Fibroblast of skin of right quadriceps (primary cell): Measurements from ENCODE around the gene SLC15A2.
"Not testable (repeated sequence)": the region's sequence is repeated elsewhere in the genome, so short reads cannot be mapped to it uniquely, and the experiment has no call there.

Experiments used
- DNase-seq: peaks from one replicate; pipeline ENCODE4 v3.0.0-alpha.2; 2013

Gene SLC15A2

GRCh38 chr3:121926380-121926779 lies 32.2 kb downstream of the SLC15A2 start:
- DNase-seq = no peak

GRCh38 chr3:121938141-121938855 lies 44.1 kb downstream of the SLC15A2 start:
- DNase-seq = not testable (repeated sequence)

- DNase-seq = no peak
Observed at GRCh38 chr3:121941592-121941991, 47.4 kb downstream of the SLC15A2 start.

GRCh38 chr3:121942116-121942786 lies 48.0 kb downstream of the SLC15A2 start:
- no peak for DNase-seq

- DNase-seq = no peak
Observed at GRCh38 chr3:121943431-121943830, 49.2 kb downstream of the SLC15A2 start.

GRCh38 chr3:121948641-121949040 lies 54.4 kb downstream of the SLC15A2 start:
- no peak for DNase-seq

GRCh38 chr3:121951291-121951919 lies 57.2 kb downstream of the SLC15A2 start:
- no peak for DNase-seq

- no peak for DNase-seq
Observed at GRCh38 chr3:121956363-121956762, 62.2 kb downstream of the SLC15A2 start.

- DNase-seq = no peak
Observed at GRCh38 chr3:121957674-121958415, 63.6 kb downstream of the SLC15A2 start.

GRCh38 chr3:121958801-121959200 lies 64.6 kb downstream of the SLC15A2 start:
- DNase-seq = no peak

GRCh38 chr3:121961283-121961682 lies 67.1 kb downstream of the SLC15A2 start:
- DNase-seq = no peak

GRCh38 chr3:121962443-121962842 lies 68.2 kb downstream of the SLC15A2 start:
- DNase-seq = no peak

- no peak for DNase-seq
Observed at GRCh38 chr3:121963608-121964007, 69.4 kb downstream of the SLC15A2 start.

GRCh38 chr3:121969631-121970030 lies 75.4 kb downstream of the SLC15A2 start:
- no peak for DNase-seq

- DNase-seq = peak; percentile 1
Observed at GRCh38 chr3:121970047-121970446, 75.8 kb downstream of the SLC15A2 start.

GRCh38 chr3:121974601-121975111 lies 80.5 kb downstream of the SLC15A2 start:
- DNase-seq = no peak

- DNase-seq = no peak
Observed at GRCh38 chr3:121975702-121976302, 81.6 kb downstream of the SLC15A2 start.

- no peak for DNase-seq
Observed at GRCh38 chr3:121976727-121977126, 82.5 kb downstream of the SLC15A2 start.

- no peak for DNase-seq
Observed at GRCh38 chr3:121979246-121979645, 85.0 kb downstream of the SLC15A2 start.

- no peak for DNase-seq
Observed at GRCh38 chr3:121979734-121980449, 85.7 kb downstream of the SLC15A2 start.

GRCh38 chr3:121980450-121980796 lies 86.2 kb downstream of the SLC15A2 start:
- no peak for DNase-seq

- DNase-seq = no peak
Observed at GRCh38 chr3:121981473-121981872, 87.3 kb downstream of the SLC15A2 start.
